SK-N-SH (cell line): ENCODE measurements around the gene PIERCE2. TPM values are rescaled to one million over a fixed set of nuclear protein-coding genes. Genes with fewer than 3 reads are reported as not detected.

Experiments
- CTCF ChIA-PET: fragments of 300-600, 350-600 bp; formaldehyde crosslinking; extraction: SDS; loops from one replicate; lab custom pipeline; 2021; lab: Yijun Ruan, JAX
- POLR2A ChIA-PET: fragments of 350-600 bp; sonication (Branson Sonifier 250); formaldehyde crosslinking; extraction: SDS; loops from one replicate; lab custom pipeline; 2020; ENCODE audit warnings: antibody characterized with exemption, inconsistent platforms; lab: Yijun Ruan, JAX
- DNase-seq: peaks from one replicate; pipeline ENCODE4 v3.0.0; 2012
- H2AFZ ChIP-seq: fragments of 200-600 bp; sonication (generic); 2 replicates; pipeline ENCODE4 v1.8.1; 2016; ENCODE audit warnings: antibody characterized with exemption, mild to moderate bottlenecking, low read depth
- H3F3A ChIP-seq: fragments of 200-600 bp; sonication (generic); replicated peaks from 2 replicates; pipeline ENCODE3; 2016; ENCODE audit warnings: antibody characterized with exemption, mild to moderate bottlenecking; ENCODE audit not compliant: insufficient read depth
- H3K27ac ChIP-seq, 2 experiments: fragments of 200-500 bp in 1 of 2; fragments of 200-600 bp in 1 of 2; sonication (Bioruptor generic) in 1 of 2; sonication (generic), shearing (Covaris generic) in 1 of 2; 2 replicates each; pipeline versions ENCODE4 v1.5.1 to v1.6.1; 2014 to 2016; ENCODE audit warnings: low read depth in 2 of 2, inconsistent platforms in 1 of 2, low read length in 1 of 2, mild to moderate bottlenecking in 1 of 2, mixed read lengths in 1 of 2
- H3K27me3 ChIP-seq: fragments of 200-600 bp; sonication (generic), shearing (Covaris generic); 2 replicates; pipeline ENCODE4 v1.6.1; 2016; ENCODE audit warnings: mixed run types; ENCODE audit not compliant: insufficient read depth
- H3K36me3 ChIP-seq, 2 experiments: fragments of 200-500 bp in 1 of 2; fragments of 200-600 bp in 1 of 2; sonication (Bioruptor generic) in 1 of 2; sonication (generic) in 1 of 2; replicated peaks in 1 of 2; 2 replicates each; pipeline versions ENCODE3 to v1.5.1; 2014 to 2016; ENCODE audit warnings: low read length in 1 of 2, mild to moderate bottlenecking in 1 of 2; ENCODE audit not compliant: insufficient read depth in 2 of 2, control insufficient read depth in 1 of 2
- H3K4me1 ChIP-seq, 2 experiments: fragments of 200-500 bp in 1 of 2; fragments of 200-600 bp in 1 of 2; sonication (Bioruptor generic) in 1 of 2; sonication (generic), shearing (Covaris generic) in 1 of 2; 2 replicates each; pipeline versions ENCODE4 v1.5.1 to v1.6.1; 2014 to 2016; ENCODE audit warnings: low read depth in 1 of 2, low read length in 1 of 2, mixed run types in 1 of 2; ENCODE audit not compliant: insufficient read depth in 2 of 2, control insufficient read depth in 1 of 2
- H3K4me2 ChIP-seq: fragments of 200-600 bp; sonication (generic), shearing (Covaris generic); 2 replicates; pipeline ENCODE4 v1.6.1; 2017; ENCODE audit warnings: mixed run types
- H3K4me3 ChIP-seq, 2 experiments: fragments of 200-500 bp in 1 of 2; fragments of 200-600 bp in 1 of 2; sonication (Bioruptor generic) in 1 of 2; sonication (generic), shearing (Covaris generic) in 1 of 2; 2 replicates each; pipeline versions ENCODE4 v1.5.1 to v1.8.1; 2014 to 2016; ENCODE audit warnings: low read depth in 2 of 2, inconsistent platforms in 1 of 2, low read length in 1 of 2, mild to moderate bottlenecking in 1 of 2, mixed read lengths in 1 of 2, moderate library complexity in 1 of 2
- H3K79me2 ChIP-seq: fragments of 200-600 bp; sonication (generic); 2 replicates; pipeline ENCODE4 v1.8.1; 2017; ENCODE audit warnings: mild to moderate bottlenecking; ENCODE audit not compliant: insufficient read depth
- H3K9ac ChIP-seq: fragments of 200-600 bp; sonication (generic); 2 replicates; pipeline ENCODE4 v1.6.1; 2017; ENCODE audit warnings: mixed run types
- H3K9me2 ChIP-seq: fragments of 200-600 bp; sonication (generic); 2 replicates; pipeline ENCODE4 v1.6.1; 2017; ENCODE audit warnings: mixed run types
- H3K9me3 ChIP-seq: fragments of 200-600 bp; sonication (generic); 2 replicates; pipeline ENCODE4 v1.6.1; 2017; ENCODE audit warnings: mixed run types, mild to moderate bottlenecking, moderate library complexity
- H4K20me1 ChIP-seq: fragments of 200-600 bp; sonication (generic); 2 replicates; pipeline ENCODE4 v1.6.1; 2017; ENCODE audit warnings: mild to moderate bottlenecking, mixed run types; ENCODE audit not compliant: insufficient read depth
- CHD2 ChIP-seq: fragments of 150-350 bp; IDR thresholded peaks from 2 replicates; pipeline ENCODE4 v1.6.1; 2018; ENCODE audit warnings: low read length; ENCODE audit not compliant: partially characterized antibody
- CTCF ChIP-seq: fragments of 200-600 bp; sonication (generic); IDR thresholded peaks from 2 replicates; pipeline ENCODE4 v1.6.1; 2017; ENCODE audit warnings: antibody characterized with exemption, mild to moderate bottlenecking, moderate library complexity
- IRF3 ChIP-seq: fragments of 150-350 bp; IDR thresholded peaks from 2 replicates; pipeline ENCODE4 v1.6.1; 2016; ENCODE audit warnings: mild to moderate bottlenecking, low read depth, low read length
- MEF2A ChIP-seq: IDR thresholded peaks from 2 replicates; pipeline ENCODE4 v1.4.0; 2012; ENCODE audit warnings: low read depth, borderline replicate concordance
- NRF1 ChIP-seq: IDR thresholded peaks from 2 replicates; pipeline ENCODE4 v1.6.1; 2012; ENCODE audit warnings: low read depth, mild to moderate bottlenecking, low read length
- PBX3 ChIP-seq: IDR thresholded peaks from 2 replicates; pipeline ENCODE4; 2012
- RAD21 ChIP-seq: IDR thresholded peaks from 2 replicates; pipeline ENCODE4 v1.6.1; 2012; ENCODE audit warnings: mild to moderate bottlenecking, low read length
- RCOR1 ChIP-seq: fragments of 150-350 bp; IDR thresholded peaks from 2 replicates; pipeline ENCODE4 v1.6.1; 2017; ENCODE audit warnings: antibody characterized with exemption, low read length
- TCF12 ChIP-seq: IDR thresholded peaks from 2 replicates; pipeline ENCODE4 v1.4.0; 2012
- USF2 ChIP-seq: fragments of 150-350 bp; IDR thresholded peaks from 2 replicates; pipeline ENCODE4 v1.6.1; 2017; ENCODE audit warnings: antibody characterized with exemption, low read length, low read depth, borderline replicate concordance
- ZBTB33 ChIP-seq: IDR thresholded peaks from 2 replicates; pipeline ENCODE4 v1.4.0; 2012; ENCODE audit warnings: low read depth, borderline replicate concordance
- WGBS: methylation state at CpG from one replicate; pipeline ENCODE4 v1.1.6; 2017; ENCODE audit warnings: low lambda C conversion rate; 5-methylcytosine and 5-hydroxymethylcytosine counted together
- polyA plus RNA-seq, 3 experiments: library from polyadenylated mRNA; depleted of rRNA; stranded (reverse); fragments of >200 nt; gene quantifications; 2 replicates each; pipeline ENCODE4 v1.2.3, GENCODE V29; 2012

The PIERCE2 gene
- polyA plus RNA-seq, 1 of the 3 experiments (the other 2 are of a cell fraction): 2.5 TPM

- Histone ChIP-seq H3K79me2 (no peaks in the 10 kb centered on the region), H4K20me1 (no peaks in the 10 kb centered on the region), H3K9me2 (no peaks in the 10 kb centered on the region), H3K36me3 (peaks cover 37 to 40% of the 10 kb centered on the region in 2 experiments), H3K27ac (no peak overlapping the region), H3K4me3 (no peak overlapping the region), H3K4me2 (no peak overlapping the region; the same call in 1 of the 2 replicates), H3K9me3 (no peaks in the 10 kb centered on the region), H3K9ac (no peak overlapping the region), H3F3A (no peaks in the 10 kb centered on the region), H2AFZ (no peak overlapping the region), H3K4me1 (no peaks in the 10 kb centered on the region; a peak in 1 of 4 replicates), H3K27me3 (no peaks in the 10 kb centered on the region)
- WGBS: 57% methylated on average over 3 of the region's 3 CpGs
- DNase-seq: no peak
- CTCF ChIA-PET: interaction anchor here (1.2 kb wide), 1 partner anchor 63 kb away, joined by 4 read pairs; no protein-coding TSS in a partner anchor
- POLR2A ChIA-PET: no interaction called here
- TF ChIP-seq IRF3 (no peak), CHD2 (no peak), USF2 (no peak), MEF2A (no peak), ZBTB33 (no peak), CTCF (no peak), NRF1 (no peak), RAD21 (no peak), PBX3 (no peak), RCOR1 (no peak), TCF12 (no peak)
Measured at GRCh38 chr15:55372701-55373440, 35.4 kb upstream of the PIERCE2 start.
